Measurements from ENCODE around the gene CXCL11. TPM values are rescaled to one million over a fixed set of nuclear protein-coding genes. Genes with fewer than 3 reads are reported as not detected.
"Not testable (repeated sequence)": the region's sequence is repeated elsewhere in the genome, so short reads cannot be mapped to it uniquely, and the experiment has no call there.

Gene CXCL11
- total RNA-seq, 1 donor from 2014 or later: not detected

- DNase-seq (ENCODE audit: low read depth): no peak
These were observed 33.7 kb downstream of the CXCL11 start for GRCh38 chr4:76002176-76002575.

GRCh38 chr4:76001700-76002099 lies 34.2 kb downstream of the CXCL11 start:
- no peak for DNase-seq (ENCODE audit: low read depth)

DNA sequence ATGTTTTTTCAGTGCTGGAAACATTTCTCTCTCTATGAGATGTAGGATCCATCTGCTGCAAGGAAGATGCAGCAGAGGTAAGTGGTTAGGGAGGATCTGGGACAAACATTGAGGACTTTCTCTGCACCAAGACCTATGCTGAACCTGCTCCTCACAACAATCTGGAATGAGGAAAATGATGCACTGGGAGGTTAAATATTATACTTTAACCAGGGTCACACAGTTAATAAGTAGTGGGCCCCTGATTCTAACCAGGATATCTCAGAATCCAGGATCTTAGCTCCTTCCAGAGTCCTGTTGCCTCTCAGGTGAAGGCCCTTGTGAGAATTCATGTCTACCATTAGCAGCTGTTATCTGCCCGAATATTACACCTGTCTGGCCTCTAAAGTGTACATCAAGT lies 35.6 kb downstream of the CXCL11 start:
- DNase-seq (ENCODE audit: low read depth): no peak

- DNase-seq (ENCODE audit: low read depth): not testable (repeated sequence)
These were observed 37.2 kb downstream of the CXCL11 start for GRCh38 chr4:75998525-75999147.

DNA sequence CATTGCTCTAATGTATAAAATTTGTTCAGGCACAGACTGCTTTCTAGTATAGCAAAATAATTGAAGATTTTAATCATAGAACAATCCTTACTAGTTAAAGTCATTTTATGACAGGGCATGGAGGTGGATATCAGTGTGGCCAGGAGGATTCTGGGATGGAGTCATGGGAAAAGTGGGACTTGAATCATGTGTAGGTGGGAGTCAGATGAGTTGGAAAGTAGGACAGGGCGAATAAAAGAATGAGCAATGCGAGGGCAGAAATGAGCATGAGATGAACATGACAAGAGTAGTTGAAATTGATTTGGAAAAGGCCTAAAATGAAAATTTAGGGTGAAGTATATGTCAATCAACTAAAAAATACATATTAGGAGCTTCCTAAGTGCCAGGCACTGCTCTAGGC lies 37.9 kb downstream of the CXCL11 start:
- DNase-seq (ENCODE audit: low read depth): no peak

DNA sequence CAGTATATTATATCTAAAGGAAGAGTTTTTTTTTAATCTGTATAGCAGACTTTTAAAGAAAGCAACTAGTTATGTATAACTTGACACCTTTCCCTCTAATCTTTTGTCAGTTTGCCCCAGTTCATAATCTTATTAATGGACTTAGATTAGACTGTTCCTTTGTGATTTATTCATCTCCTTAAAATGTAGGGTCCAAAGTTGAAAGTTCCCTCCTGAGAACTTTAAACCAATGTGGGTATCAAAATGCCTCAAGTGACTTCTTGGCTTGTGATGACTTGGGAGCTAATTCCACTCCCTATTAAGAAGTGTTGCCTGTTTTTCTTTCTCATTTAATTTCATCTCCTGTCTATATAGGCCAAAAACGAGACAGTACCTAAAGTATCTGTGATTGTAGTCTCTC lies 38.8 kb downstream of the CXCL11 start:
- no peak for DNase-seq (ENCODE audit: low read depth)

DNA sequence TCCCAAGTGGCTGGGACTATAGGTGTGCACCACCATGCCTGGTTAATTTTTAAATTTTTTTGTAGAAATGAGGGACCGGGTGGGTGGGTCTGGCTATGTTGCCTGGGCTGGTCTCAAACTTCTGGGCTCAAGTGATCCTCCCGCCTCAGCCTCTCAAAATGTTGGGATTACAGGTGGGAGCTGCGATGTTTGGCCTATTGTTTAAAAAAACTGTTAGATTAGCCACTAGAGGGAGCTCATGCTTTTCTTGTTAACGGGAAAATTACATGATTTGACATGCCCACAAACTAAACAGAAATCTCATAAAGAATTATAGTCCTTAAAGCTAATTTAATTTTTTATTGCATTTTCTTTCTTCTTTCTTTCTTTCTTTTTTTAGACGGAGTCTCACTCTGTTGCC lies 40.1 kb downstream of the CXCL11 start:
- peak; percentile 64 for DNase-seq (ENCODE audit: low read depth)

DNA sequence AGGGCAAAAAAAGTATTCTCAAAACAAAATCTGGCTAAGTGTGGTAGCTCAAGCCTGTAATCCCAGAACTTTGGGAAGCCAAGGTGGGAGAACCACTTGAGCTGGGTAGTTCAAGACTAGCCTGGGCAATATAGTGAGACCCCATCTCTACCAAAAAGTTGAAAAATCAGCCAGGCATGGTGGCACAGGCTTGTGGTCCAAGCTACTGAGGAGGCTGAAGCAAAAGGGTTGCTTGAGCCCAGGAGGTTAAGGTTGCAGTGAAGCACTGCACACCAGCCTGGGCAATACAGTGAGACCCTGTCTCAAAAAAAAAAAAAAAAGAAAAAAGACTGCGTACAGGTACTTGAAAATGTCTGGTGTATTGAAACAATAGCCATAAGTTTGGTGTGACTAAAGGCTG lies 43.4 kb downstream of the CXCL11 start:
- no peak for DNase-seq (ENCODE audit: low read depth)

DNA sequence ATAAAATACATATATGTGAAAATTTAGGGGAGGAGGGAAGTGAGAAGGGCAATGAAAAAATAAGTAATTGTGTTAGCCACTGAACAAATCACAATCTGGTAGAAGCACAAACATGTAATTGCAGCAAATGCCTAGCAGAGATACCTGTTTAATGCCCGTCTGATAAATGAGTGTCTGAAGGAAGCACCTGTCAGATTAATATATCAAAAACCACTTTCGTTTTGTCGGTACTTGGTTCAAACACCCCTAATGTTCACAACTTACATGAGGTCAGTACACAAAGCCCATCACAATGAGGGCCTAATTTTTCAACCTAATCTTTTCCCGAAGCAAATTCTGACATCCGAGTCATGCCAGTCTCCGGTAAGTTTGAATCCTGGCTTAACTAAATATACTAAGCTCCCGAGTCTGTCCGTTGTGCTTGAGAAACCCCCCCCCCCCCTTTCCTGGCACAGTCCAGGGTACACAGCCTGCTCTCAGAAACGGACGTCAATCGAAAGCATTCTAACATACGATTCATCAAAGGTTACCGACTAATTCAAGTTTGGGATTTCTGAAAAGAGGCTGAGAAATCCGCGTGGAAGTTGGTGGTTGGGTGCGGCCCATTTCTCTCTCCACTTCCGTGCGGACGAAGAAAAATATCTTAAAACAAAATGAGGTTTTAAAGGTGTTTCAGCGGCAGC lies 45.9 kb downstream of the CXCL11 start:
- no peak for DNase-seq (ENCODE audit: low read depth)

DNA sequence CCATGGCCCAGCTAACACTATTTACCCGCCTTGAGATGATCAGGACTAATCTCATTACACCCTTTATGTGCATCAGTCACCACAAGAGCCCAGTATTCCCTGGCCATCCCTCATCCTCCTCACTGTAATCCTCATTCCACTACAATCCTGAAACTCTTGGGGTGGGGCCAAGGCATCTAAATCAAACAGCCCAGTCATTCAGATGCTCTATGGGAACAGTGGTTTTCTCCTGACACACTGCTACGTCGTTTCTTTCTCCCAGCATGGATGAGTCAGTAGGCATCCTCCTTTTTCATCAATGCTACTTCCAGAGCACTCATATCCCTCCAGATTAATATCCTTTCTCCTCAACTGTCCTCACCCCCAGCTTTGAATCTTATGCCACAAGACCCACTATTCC lies 50.8 kb downstream of the CXCL11 start:
- DNase-seq (ENCODE audit: low read depth): peak; percentile 59

Other genes starting within 250 kb of the CXCL11 start
- not detected in 2 replicates for gene PPEF2, start 133.6 kb downstream of the CXCL11 start, total RNA-seq
- gene NAAA, start 95.1 kb downstream of the CXCL11 start, total RNA-seq: 41.4 and 49.4 TPM in 2 replicates
- 45.6 and 48.5 TPM in 2 replicates for gene SDAD1, start 45.1 kb downstream of the CXCL11 start, total RNA-seq
- gene CXCL9, start 28.6 kb downstream of the CXCL11 start, total RNA-seq: not detected in 2 replicates
- not detected in 2 replicates for gene CXCL10, start 12.6 kb downstream of the CXCL11 start, total RNA-seq
- not detected in 2 replicates for gene ART3, start 38.6 kb upstream of the CXCL11 start, total RNA-seq
- gene NUP54, start 112.3 kb upstream of the CXCL11 start, total RNA-seq: 19.4 and 20.8 TPM in 2 replicates
- gene SCARB2, start 177.8 kb upstream of the CXCL11 start, total RNA-seq: 208 and 216 TPM in 2 replicates
- 0.13 and 0.21 TPM in 2 replicates for gene FAM47E, start 215.7 kb upstream of the CXCL11 start, total RNA-seq